Activated CD4-positive, alpha-beta T cell treated with anti-CD3 and anti-CD28 coated beads, Interleukin-2, amount 50 U/mL, for 16 hours (primary cell): ENCODE measurements around the gene ASB16.
"Not testable (repeated sequence)": the region's sequence is repeated elsewhere in the genome, so short reads cannot be mapped to it uniquely, and the experiment has no call there.

ENCODE experiments used
- DNase-seq: peaks from one replicate; pipeline ENCODE4 v3.0.0-alpha.2; 2020

The ASB16 gene

GRCh38 chr17:44170499-44171201, at the start of gene ASB16:
Gene ASB16, plus strand, starts transcription at chr17:44170704. Its CDS starts 86 bp downstream, at chr17:44170790.
- DNase-seq = no peak

- no peak for DNase-seq
Observed at GRCh38 chr17:44120851-44121605, 49.5 kb upstream of the ASB16 start.

- DNase-seq = no peak
Observed at GRCh38 chr17:44121997-44122815, 48.3 kb upstream of the ASB16 start.

GRCh38 chr17:44122816-44123355, 47.6 kb upstream of the ASB16 start:
- no peak for DNase-seq

GRCh38 chr17:44123356-44124117, 47.0 kb upstream of the ASB16 start, which contains the start of gene HDAC5:
Gene HDAC5, minus strand, starts transcription at chr17:44123641. Its CDS starts 6,126 bp downstream, at chr17:44117515.
- peak; percentile 96 for DNase-seq

- no peak for DNase-seq
Observed at GRCh38 chr17:44124118-44124438, 46.4 kb upstream of the ASB16 start.

- DNase-seq = no peak
Observed at GRCh38 chr17:44128383-44128782, 42.1 kb upstream of the ASB16 start.

- DNase-seq = no peak
Observed at GRCh38 chr17:44130693-44131349, 39.7 kb upstream of the ASB16 start.

- not testable (repeated sequence) for DNase-seq
Observed at GRCh38 chr17:44131372-44131771, 39.1 kb upstream of the ASB16 start.

- no peak for DNase-seq
Observed at GRCh38 chr17:44132275-44132821, 38.2 kb upstream of the ASB16 start.

GRCh38 chr17:44133918-44134476, 36.5 kb upstream of the ASB16 start:
- no peak for DNase-seq

GRCh38 chr17:44134752-44135568, 35.5 kb upstream of the ASB16 start:
- DNase-seq = no peak

GRCh38 chr17:44137891-44138709, 32.4 kb upstream of the ASB16 start:
- DNase-seq = peak; percentile 76

GRCh38 chr17:44143921-44144320, 26.6 kb upstream of the ASB16 start:
- not testable (repeated sequence) for DNase-seq

GRCh38 chr17:44144966-44145739, 25.4 kb upstream of the ASB16 start:
- no peak for DNase-seq

GRCh38 chr17:44146375-44147346, 23.8 kb upstream of the ASB16 start:
- DNase-seq = no peak

GRCh38 chr17:44147812-44148211, 22.7 kb upstream of the ASB16 start:
- no peak for DNase-seq
